Gastrocnemius medialis (tissue), 4 donors: Measurements from ENCODE around the gene S100A8. TPM values are rescaled to one million over a fixed set of nuclear protein-coding genes. Genes with fewer than 3 reads are reported as not detected.

Experiments
- ATAC-seq, 2 donors: fragments of 150-250 bp; one replicate each; pipeline ENCODE4 v1.9.1; 2016
- DNase-seq, 2 donors: peaks; one replicate each; pipeline ENCODE4 v3.0.0-alpha.2; 2019
- H3K27ac ChIP-seq, 4 donors: fragments of 200-600 bp; sonication (generic); 1 replicate in 1 of 4; 2 replicates in 3 of 4; pipeline ENCODE4 v1.5.1; 2016 to 2018; ENCODE audit warnings: mild to moderate bottlenecking in 2 of 4, moderate library complexity in 1 of 4
- H3K27me3 ChIP-seq, 3 donors: fragments of 200-600 bp; sonication (generic) in 2 of 3; 1 replicate in 1 of 3; 2 replicates in 2 of 3; pipeline versions ENCODE4 v1.5.1 to v1.6.0; 2016 to 2019; ENCODE audit warnings: mild to moderate bottlenecking in 1 of 3, moderate library complexity in 1 of 3
- H3K36me3 ChIP-seq, 2 donors: fragments of 200-600 bp; sonication (generic) in 1 of 2; one replicate each; pipeline ENCODE4 v1.5.1; 2017 to 2018
- H3K4me1 ChIP-seq, 2 donors: fragments of 200-600 bp; sonication (generic) in 1 of 2; one replicate each; pipeline ENCODE4 v1.5.1; 2016 to 2017; ENCODE audit warnings: mild to moderate bottlenecking in 2 of 2
- H3K4me3 ChIP-seq, 4 donors: fragments of 200-600 bp; sonication (generic) in 3 of 4; 1 replicate in 1 of 4; 2 replicates in 3 of 4; pipeline ENCODE4 v1.5.1; 2016 to 2019; ENCODE audit warnings: mild to moderate bottlenecking in 2 of 4
- H3K9me3 ChIP-seq, 3 donors: fragments of 200-600 bp; sonication (generic) in 2 of 3; 1 replicate in 1 of 3; 2 replicates in 2 of 3; pipeline ENCODE4 v1.5.1; 2016 to 2019
- POLR2A ChIP-seq, 2 donors: fragments of 450-650 bp; IDR thresholded peaks; one replicate each; pipeline ENCODE4 v1.6.1; 2017; ENCODE audit warnings: antibody characterized with exemption in 2 of 2, mild to moderate bottlenecking in 2 of 2, moderate library complexity in 2 of 2
- in situ Hi-C, 4 donors: fragments of 200-750 bp; cut with MboI; loops; one replicate each; pipeline versions ENCODE4 v1.15.0 to v1.8.0; 2017; ENCODE audit warnings: low sequenced_read_pairs in 4 of 4
- intact Hi-C: fragments of 100-400 bp; cut with DNase I; formaldehyde crosslinking; loops from one replicate; pipeline ENCODE4 v1.15.1; 2023; ENCODE audit warnings: low total_unique reads
- total RNA-seq, 4 donors: library from RNA; depleted of rRNA; stranded (reverse); fragments of >200 nt; gene quantifications; one replicate each; pipeline versions ENCODE4 v1.1.0 to v1.2.3, GENCODE V29; 2016
- TF ChIP-seq, protein P1 (sequence below), 5 experiments: fragments of 450-650 bp in 3 of 5; fragments of 200-600 bp in 2 of 5; sonication (generic) in 2 of 5; IDR thresholded peaks in 4 of 5; conservative IDR thresholded peaks in 1 of 5; 1 replicate in 4 of 5; 2 replicates in 1 of 5; pipeline ENCODE4 v1.5.1; 2016 to 2019; ENCODE audit warnings: antibody characterized with exemption in 5 of 5, mild to moderate bottlenecking in 3 of 5, moderate library complexity in 3 of 5

S100A8 gene
- total RNA-seq, 4 donors from 2014 or later, result 4.2 to 41.6 (median 12.5) TPM

DNA sequence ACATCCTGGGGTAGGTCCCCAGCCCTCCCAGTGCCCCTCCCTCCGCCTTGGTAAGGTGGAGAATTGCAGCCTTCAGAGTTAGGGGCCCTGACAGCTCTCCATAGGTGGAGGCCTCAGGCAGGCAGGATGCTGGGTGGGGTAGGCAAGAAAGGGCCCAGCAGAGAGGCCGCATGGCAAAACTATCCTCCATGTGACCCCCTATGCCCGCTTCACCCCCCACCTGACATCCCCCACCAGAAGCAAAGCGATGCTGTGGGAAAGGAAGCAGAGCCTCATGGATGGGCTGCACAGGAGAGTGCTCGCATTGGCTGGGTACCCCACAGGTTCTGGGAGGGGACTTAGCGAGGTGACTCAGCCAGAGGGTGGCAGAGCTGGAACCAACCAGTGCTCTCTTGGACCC is 31.6 kb downstream of the S100A8 start:
- H3K9me3 ChIP-seq, result no peaks in the 10 kb centered on the region
- no peak for TF ChIP-seq POLR2A (IDR thresholded peaks at IDR 0.05)
- TF ChIP-seq, protein P1, sequence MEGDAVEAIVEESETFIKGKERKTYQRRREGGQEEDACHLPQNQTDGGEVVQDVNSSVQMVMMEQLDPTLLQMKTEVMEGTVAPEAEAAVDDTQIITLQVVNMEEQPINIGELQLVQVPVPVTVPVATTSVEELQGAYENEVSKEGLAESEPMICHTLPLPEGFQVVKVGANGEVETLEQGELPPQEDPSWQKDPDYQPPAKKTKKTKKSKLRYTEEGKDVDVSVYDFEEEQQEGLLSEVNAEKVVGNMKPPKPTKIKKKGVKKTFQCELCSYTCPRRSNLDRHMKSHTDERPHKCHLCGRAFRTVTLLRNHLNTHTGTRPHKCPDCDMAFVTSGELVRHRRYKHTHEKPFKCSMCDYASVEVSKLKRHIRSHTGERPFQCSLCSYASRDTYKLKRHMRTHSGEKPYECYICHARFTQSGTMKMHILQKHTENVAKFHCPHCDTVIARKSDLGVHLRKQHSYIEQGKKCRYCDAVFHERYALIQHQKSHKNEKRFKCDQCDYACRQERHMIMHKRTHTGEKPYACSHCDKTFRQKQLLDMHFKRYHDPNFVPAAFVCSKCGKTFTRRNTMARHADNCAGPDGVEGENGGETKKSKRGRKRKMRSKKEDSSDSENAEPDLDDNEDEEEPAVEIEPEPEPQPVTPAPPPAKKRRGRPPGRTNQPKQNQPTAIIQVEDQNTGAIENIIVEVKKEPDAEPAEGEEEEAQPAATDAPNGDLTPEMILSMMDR (IDR thresholded peaks at IDR 0.05 in 4 of 5, conservative IDR thresholded peaks at IDR 0.05 in 1 of 5), result no peak
- peaks cover 5 to 17% of the 10 kb centered on the region in 2 donors for H3K4me1 ChIP-seq
- no peaks in the 10 kb centered on the region for H3K36me3 ChIP-seq
- no peak overlapping the region for H3K27ac ChIP-seq
- in situ Hi-C loops (loop anchor here in 2 of 4 donors (10.0 to 25.0 kb wide), 3 partner anchors 136 to 653 kb away; partner anchors contain the start of gene INTS3 (in 1 of the 2)), intact Hi-C loops (loop anchor here (5.0 to 10.0 kb wide), 3 partner anchors 33 to 386 kb away; partner anchors contain the start of genes S100A2 and S100A8)
- DNase-seq (no peak), ATAC-seq (no peak)
- peak overlapping the region in 1 of 4 donors; percentile 14 for H3K4me3 ChIP-seq
- H3K27me3 ChIP-seq, result no peaks in the 10 kb centered on the region

DNA sequence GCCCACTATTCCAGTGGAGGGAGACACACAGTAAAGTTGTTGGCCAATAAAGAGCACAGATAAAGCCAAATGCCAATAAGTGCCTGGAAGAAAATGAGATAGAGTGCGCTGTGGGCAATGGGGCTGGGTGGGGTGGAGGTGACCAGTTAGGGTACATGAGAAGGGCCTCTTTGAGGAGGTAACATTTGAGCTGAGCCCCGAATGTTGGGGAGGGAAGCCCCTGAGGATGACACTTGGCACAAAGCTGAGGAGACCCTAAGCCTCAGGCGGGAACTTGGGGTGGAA is 32.2 kb downstream of the S100A8 start:
- H3K9me3 ChIP-seq, result no peaks in the 10 kb centered on the region
- TF ChIP-seq, protein P1 (IDR thresholded peaks at IDR 0.05 in 4 of 5, conservative IDR thresholded peaks at IDR 0.05 in 1 of 5), result no peak
- in situ Hi-C loops (loop anchor here in 2 of 4 donors (10.0 to 25.0 kb wide), 3 partner anchors 136 to 654 kb away; partner anchors contain the start of gene INTS3 (in 1 of the 2)), intact Hi-C loops (loop anchor here (5.0 to 10.0 kb wide), 3 partner anchors 34 to 386 kb away; partner anchors contain the start of genes S100A2 and S100A8)
- peaks cover 5 to 16% of the 10 kb centered on the region in 2 donors for H3K4me1 ChIP-seq
- no peak for DNase-seq
- no peaks in the 10 kb centered on the region for H3K27me3 ChIP-seq
- H3K27ac ChIP-seq, result peak overlapping the region in 1 of 4 donors; percentile 25
- no peak for ATAC-seq
- no peaks in the 10 kb centered on the region for H3K36me3 ChIP-seq
- peak overlapping the region in 1 of 4 donors; percentile 14 for H3K4me3 ChIP-seq

DNA sequence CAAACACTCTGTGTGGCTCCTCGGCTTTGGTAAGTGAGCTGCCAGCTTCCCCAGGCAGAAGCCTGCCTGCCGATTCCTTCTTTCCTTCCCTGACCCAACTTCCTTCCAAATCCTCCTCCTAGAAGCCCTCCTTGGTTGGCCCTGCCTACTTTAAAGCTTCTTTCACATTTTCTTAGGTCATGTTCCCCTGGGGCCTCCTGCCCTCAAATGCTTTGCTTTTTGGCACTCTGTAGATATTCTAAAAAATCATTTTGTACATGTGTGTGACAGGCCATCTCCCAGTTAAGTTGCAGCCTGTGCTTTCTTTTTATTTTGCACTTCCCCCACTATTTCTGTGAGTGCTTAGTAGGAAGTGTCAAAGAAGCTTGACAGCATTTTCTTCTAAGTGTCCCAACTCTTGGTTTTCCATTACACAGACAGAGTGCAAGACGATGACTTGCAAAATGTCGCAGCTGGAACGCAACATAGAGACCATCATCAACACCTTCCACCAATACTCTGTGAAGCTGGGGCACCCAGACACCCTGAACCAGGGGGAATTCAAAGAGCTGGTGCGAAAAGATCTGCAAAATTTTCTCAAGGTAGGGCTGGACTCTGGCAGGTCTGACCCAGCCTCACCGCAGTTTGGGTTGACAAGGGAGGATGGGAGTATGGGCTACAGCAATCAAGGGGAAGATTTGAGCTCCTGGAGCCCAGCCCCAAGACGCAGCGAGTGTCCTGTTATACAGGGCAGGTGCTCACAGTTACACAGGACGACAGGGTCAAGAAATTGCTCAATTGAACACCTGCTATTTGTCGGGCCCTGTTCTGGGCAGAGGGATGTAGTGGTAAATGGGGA is 32.8 kb downstream of the S100A8 start, which contains the start of gene S100A9:
TSS of gene S100A9 (plus strand) at position 2 of the 838 bp plus-strand sequence. CDS start at position 432, 430 bp downstream.
- H3K4me1 ChIP-seq, result peaks cover 5 to 16% of the 10 kb centered on the region in 2 donors
- TF ChIP-seq POLR2A (IDR thresholded peaks at IDR 0.05), result peak in 1 of 2 donors; percentile 19
- TF ChIP-seq, protein P1 (IDR thresholded peaks at IDR 0.05 in 4 of 5, conservative IDR thresholded peaks at IDR 0.05 in 1 of 5), result no peak
- H3K4me3 ChIP-seq, result peak within 1 kb of the TSS in 1 of 4 donors; percentile 14
- H3K27me3 ChIP-seq, result no peaks in the 10 kb centered on the region
- in situ Hi-C loops (loop anchor here in 2 of 4 donors (10.0 to 25.0 kb wide), 3 partner anchors 137 to 654 kb away; partner anchors contain the start of gene INTS3 (in 1 of the 2)), intact Hi-C loops (loop anchor here (5.0 to 10.0 kb wide), 3 partner anchors 34 to 387 kb away; partner anchors contain the start of genes S100A2 and S100A8)
- H3K9me3 ChIP-seq, result no peaks in the 10 kb centered on the region
- ATAC-seq (peak in 1 of 2 donors; percentile 35), DNase-seq (no peak)
- H3K27ac ChIP-seq, result peak within 1 kb of the TSS in 3 of 4 donors; percentile 25 to 55 (median 50)
- H3K36me3 ChIP-seq, result no peaks in the 10 kb centered on the region

DNA sequence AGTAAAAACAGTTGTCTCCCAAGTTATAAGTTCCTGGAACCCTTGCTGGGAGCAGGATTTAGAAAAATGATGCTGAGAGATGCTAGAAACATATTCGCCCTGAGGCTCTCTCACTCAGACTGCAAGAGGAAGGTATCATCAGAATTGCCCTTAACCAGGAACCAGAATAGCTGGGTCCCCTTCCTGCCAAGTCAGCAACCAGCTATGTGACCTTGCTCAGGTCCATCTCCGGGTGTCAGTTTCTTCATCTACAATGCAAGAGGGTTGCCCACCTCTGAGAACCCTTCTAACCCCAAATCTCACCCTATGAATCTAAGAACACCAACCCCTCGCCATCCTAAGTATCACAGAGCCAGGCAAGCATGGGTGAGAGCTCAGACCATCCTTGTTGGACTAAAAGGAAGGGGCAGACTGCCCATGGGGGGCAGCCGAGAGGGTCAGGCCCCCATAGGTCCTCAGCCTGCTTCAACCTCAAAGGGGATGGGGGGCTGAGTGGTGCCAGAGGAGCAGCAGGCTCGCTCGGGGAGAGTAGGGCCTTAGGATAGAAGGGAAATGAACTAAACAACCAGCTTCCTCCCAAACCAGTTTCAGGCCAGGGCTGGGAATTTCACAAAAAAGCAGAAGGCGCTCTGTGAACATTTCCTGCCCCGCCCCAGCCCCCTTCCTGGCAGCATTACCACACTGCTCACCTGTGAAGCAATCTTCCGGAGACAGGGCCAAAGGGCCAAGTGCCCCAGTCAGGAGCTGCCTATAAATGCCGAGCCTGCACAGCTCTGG is 33.6 kb downstream of the S100A8 start:
- peaks cover 5 to 16% of the 10 kb centered on the region in 2 donors for H3K4me1 ChIP-seq
- H3K27ac ChIP-seq, result peak overlapping the region in 3 of 4 donors; percentile 18 to 49 (median 25)
- no peaks in the 10 kb centered on the region for H3K27me3 ChIP-seq
- DNase-seq, result peak; percentile 57 to 75
- peak; percentile 72 to 81 for ATAC-seq
- H3K9me3 ChIP-seq, result no peaks in the 10 kb centered on the region
- no peak overlapping the region for H3K4me3 ChIP-seq
- TF ChIP-seq, protein P1 (IDR thresholded peaks at IDR 0.05 in 4 of 5, conservative IDR thresholded peaks at IDR 0.05 in 1 of 5), result no peak
- no peak for TF ChIP-seq POLR2A (IDR thresholded peaks at IDR 0.05)
- H3K36me3 ChIP-seq, result no peaks in the 10 kb centered on the region
- in situ Hi-C loops (loop anchor here in 2 of 4 donors (10.0 to 25.0 kb wide), 3 partner anchors 138 to 655 kb away; partner anchors contain the start of gene INTS3 (in 1 of the 2)), intact Hi-C loops (loop anchor here (5.0 to 10.0 kb wide), 3 partner anchors 35 to 388 kb away; partner anchors contain the start of genes S100A2 and S100A8)
